ENCODE data around the gene ACSM3. TPM values are rescaled to one million over a fixed set of nuclear protein-coding genes. Genes with fewer than 3 reads are reported as not detected.

Gene ACSM3
- total and polyA plus RNA-seq, 9 of the 15 experiments (the other 6 are each of a cell fraction or from before 2014, with no cell fraction given), result 112 to 420 (median 182) TPM

DNA sequence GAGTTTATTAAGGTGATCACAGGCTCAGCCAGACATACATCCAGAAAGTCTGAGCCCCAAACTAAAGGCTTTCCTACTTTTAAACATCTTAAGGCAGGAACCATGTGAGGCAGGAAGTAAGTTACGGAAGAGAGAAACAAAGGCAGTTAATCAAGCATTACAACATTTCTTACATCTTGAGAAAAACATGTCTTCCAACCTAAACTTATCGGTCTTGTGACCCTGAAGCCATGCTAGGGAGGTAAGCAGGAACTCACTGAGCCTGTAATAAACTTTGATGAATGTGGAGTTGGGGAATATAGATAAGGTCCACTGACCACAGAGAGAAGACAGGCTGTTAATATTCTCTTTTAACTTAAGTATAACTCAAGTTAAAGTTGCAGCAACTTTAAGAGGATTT is 3.5 kb upstream of the ACSM3 start (continued):
- TF ChIP-seq POLR2AphosphoS2 (IDR thresholded peaks at IDR 0.05; ENCODE audit: low read length), result no peak
- no peak for TF ChIP-seq SAFB2 (IDR thresholded peaks at IDR 0.05; ENCODE audit: borderline replicate concordance, low read depth, low read length, severe bottlenecking)
- TF ChIP-seq, protein P1, sequence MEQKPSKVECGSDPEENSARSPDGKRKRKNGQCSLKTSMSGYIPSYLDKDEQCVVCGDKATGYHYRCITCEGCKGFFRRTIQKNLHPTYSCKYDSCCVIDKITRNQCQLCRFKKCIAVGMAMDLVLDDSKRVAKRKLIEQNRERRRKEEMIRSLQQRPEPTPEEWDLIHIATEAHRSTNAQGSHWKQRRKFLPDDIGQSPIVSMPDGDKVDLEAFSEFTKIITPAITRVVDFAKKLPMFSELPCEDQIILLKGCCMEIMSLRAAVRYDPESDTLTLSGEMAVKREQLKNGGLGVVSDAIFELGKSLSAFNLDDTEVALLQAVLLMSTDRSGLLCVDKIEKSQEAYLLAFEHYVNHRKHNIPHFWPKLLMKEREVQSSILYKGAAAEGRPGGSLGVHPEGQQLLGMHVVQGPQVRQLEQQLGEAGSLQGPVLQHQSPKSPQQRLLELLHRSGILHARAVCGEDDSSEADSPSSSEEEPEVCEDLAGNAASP (IDR thresholded peaks at IDR 0.05), result no peak
- TF ChIP-seq, protein P2, sequence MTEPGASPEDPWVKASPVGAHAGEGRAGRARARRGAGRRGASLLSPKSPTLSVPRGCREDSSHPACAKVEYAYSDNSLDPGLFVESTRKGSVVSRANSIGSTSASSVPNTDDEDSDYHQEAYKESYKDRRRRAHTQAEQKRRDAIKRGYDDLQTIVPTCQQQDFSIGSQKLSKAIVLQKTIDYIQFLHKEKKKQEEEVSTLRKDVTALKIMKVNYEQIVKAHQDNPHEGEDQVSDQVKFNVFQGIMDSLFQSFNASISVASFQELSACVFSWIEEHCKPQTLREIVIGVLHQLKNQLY (CRISPR knock-in tag; conservative IDR thresholded peaks at IDR 0.05), result no peak
- no peak for TF ChIP-seq HSF4 (CRISPR knock-in tag; IDR thresholded peaks at IDR 0.05; ENCODE audit: borderline replicate concordance)
- peak; percentile 81; the same call in 1 of the 2 replicates for TF ChIP-seq ZNF766 (CRISPR knock-in tag; conservative IDR thresholded peaks at IDR 0.05)
- TF ChIP-seq, protein P3, sequence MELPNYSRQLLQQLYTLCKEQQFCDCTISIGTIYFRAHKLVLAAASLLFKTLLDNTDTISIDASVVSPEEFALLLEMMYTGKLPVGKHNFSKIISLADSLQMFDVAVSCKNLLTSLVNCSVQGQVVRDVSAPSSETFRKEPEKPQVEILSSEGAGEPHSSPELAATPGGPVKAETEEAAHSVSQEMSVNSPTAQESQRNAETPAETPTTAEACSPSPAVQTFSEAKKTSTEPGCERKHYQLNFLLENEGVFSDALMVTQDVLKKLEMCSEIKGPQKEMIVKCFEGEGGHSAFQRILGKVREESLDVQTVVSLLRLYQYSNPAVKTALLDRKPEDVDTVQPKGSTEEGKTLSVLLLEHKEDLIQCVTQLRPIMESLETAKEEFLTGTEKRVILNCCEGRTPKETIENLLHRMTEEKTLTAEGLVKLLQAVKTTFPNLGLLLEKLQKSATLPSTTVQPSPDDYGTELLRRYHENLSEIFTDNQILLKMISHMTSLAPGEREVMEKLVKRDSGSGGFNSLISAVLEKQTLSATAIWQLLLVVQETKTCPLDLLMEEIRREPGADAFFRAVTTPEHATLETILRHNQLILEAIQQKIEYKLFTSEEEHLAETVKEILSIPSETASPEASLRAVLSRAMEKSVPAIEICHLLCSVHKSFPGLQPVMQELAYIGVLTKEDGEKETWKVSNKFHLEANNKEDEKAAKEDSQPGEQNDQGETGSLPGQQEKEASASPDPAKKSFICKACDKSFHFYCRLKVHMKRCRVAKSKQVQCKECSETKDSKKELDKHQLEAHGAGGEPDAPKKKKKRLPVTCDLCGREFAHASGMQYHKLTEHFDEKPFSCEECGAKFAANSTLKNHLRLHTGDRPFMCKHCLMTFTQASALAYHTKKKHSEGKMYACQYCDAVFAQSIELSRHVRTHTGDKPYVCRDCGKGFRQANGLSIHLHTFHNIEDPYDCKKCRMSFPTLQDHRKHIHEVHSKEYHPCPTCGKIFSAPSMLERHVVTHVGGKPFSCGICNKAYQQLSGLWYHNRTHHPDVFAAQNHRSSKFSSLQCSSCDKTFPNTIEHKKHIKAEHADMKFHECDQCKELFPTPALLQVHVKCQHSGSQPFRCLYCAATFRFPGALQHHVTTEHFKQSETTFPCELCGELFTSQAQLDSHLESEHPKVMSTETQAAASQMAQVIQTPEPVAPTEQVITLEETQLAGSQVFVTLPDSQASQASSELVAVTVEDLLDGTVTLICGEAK (IDR thresholded peaks at IDR 0.05), result no peak
- TF ChIP-seq, protein P3 (CRISPR knock-in tag; IDR thresholded peaks at IDR 0.05), result no peak
- TF ChIP-seq CBFA2T2 (conservative IDR thresholded peaks at IDR 0.05), result peak; percentile 55
- TF ChIP-seq, protein P4, sequence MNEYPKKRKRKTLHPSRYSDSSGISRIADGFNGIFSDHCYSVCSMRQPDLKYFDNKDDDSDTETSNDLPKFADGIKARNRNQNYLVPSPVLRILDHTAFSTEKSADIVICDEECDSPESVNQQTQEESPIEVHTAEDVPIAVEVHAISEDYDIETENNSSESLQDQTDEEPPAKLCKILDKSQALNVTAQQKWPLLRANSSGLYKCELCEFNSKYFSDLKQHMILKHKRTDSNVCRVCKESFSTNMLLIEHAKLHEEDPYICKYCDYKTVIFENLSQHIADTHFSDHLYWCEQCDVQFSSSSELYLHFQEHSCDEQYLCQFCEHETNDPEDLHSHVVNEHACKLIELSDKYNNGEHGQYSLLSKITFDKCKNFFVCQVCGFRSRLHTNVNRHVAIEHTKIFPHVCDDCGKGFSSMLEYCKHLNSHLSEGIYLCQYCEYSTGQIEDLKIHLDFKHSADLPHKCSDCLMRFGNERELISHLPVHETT (CRISPR knock-in tag; conservative IDR thresholded peaks at IDR 0.05 in 1 of 2, IDR thresholded peaks at IDR 0.05 in 1 of 2), result no peak
- TF ChIP-seq, protein P5, sequence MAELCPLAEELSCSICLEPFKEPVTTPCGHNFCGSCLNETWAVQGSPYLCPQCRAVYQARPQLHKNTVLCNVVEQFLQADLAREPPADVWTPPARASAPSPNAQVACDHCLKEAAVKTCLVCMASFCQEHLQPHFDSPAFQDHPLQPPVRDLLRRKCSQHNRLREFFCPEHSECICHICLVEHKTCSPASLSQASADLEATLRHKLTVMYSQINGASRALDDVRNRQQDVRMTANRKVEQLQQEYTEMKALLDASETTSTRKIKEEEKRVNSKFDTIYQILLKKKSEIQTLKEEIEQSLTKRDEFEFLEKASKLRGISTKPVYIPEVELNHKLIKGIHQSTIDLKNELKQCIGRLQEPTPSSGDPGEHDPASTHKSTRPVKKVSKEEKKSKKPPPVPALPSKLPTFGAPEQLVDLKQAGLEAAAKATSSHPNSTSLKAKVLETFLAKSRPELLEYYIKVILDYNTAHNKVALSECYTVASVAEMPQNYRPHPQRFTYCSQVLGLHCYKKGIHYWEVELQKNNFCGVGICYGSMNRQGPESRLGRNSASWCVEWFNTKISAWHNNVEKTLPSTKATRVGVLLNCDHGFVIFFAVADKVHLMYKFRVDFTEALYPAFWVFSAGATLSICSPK (IDR thresholded peaks at IDR 0.05; ENCODE audit: borderline replicate concordance), result no peak

All from K562 (cell line).